Activated T-helper 9 cell treated with anti-CD3 and anti-CD28 coated beads, Interleukin-2, amount 50 U/mL, for 16 hours (primary cell): ENCODE data around the gene ABCB1.

ENCODE experiments used
- DNase-seq: peaks from one replicate; pipeline ENCODE4 v3.0.0-alpha.2; 2020; ENCODE audit warnings: low read depth

Gene ABCB1

DNA sequence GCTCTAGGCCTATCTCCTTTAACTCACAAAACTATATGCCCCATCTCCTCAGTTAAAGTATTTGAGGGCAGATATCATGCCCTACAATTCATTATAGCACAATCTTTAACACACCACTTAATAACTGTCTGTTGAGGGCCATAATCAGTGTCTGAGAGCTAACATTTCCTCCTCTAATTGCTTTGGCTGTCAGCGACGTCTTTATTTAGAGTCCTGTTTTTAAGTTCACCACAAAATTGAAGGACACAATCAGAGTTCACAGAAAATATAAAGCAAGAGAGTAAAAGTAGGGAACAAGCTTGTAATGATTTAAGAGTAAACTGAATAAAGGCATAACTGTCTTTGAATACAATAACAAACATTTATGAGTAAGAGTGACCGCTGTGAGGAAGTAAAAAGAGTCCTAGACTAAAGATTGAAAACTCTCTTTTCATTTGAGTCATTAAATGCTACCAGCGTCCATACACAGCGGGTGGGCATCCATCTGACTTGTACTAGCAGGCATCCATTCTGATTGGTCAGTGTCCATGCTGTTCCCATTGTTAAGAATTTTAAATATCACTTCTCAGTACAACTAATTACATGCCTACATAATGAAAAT, 86.8 kb downstream of the ABCB1 start:
- DNase-seq, result no peak

DNA sequence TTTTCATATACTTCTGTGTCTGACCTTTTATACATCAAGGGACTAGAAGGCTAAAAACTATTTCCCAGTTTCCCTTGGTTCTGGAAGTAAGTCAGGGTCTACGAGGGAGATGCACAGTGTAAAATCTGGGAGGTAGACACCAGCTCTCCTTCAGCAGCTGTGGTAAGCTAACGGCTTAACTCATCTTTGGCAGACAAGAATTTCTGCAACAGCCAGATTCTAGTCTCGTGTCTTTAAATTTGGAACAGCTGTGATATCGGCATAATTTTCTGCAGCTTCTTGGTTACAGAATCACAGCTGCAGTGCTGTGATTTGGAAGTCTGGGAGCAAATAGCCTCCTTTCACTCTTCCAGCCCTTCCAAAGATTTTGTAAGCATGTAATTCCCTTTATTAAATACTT, 87.8 kb downstream of the ABCB1 start:
- DNase-seq, result no peak

DNA sequence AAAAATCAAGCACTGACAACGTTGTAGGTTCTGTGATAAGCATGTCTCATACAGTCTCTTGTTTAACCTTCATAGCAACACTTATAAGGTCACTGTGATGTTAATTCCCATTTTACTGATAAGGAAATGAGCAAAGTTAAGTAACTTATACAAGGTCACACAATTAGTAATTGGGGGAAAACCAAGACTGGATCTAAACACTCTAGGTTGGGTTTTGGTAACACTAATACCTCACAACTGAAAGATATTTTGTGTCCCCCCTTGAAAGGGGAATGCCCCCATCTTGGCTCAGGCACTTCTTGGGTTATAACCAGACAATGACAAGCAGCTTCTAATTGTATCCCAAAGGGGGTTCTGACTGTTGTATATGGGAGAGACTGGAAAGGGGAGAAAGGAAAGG, 89.2 kb downstream of the ABCB1 start:
- DNase-seq, result no peak

DNA sequence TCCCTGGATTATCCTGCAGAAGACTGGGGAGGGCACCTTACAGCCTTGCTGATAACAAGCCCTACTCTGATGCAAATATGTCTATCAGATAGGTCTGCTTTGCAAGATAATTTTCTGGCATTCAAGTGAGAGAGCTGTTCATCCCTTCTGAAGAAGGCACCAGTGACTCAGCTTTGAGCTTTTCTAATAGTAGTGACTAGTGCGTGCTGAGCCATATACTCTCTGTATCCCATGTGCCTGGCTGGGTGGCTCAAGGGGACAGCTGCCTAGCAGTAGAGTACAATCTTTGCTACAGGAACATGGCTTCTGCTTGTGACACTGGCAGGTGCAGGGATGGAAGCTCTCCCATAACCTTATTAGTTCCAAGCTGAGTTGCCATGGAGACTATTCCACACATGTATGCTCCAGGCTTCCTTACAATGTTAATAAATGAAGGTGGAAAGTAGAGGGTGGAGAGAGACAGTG, 90.2 kb downstream of the ABCB1 start:
- no peak for DNase-seq

DNA sequence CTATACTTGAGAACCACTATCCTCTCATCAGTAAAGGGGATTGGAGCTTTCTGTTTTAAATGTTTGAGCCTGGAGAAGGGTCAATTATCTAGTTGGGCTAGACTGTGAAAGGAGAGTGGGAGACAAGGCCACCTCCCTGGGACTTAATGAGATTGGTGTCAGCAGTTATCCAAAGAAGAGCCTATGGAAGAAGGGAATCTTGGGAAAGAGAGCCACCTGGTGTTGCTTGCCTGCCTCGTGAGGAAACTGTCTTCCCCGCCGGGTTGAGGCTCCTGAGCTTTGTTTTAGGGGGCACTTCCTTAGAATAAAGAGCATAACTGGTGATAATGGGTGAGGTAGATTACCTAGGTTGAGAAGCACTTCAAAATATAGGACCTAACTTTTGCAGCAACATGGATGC, 93.2 kb downstream of the ABCB1 start:
- DNase-seq, result no peak

DNA sequence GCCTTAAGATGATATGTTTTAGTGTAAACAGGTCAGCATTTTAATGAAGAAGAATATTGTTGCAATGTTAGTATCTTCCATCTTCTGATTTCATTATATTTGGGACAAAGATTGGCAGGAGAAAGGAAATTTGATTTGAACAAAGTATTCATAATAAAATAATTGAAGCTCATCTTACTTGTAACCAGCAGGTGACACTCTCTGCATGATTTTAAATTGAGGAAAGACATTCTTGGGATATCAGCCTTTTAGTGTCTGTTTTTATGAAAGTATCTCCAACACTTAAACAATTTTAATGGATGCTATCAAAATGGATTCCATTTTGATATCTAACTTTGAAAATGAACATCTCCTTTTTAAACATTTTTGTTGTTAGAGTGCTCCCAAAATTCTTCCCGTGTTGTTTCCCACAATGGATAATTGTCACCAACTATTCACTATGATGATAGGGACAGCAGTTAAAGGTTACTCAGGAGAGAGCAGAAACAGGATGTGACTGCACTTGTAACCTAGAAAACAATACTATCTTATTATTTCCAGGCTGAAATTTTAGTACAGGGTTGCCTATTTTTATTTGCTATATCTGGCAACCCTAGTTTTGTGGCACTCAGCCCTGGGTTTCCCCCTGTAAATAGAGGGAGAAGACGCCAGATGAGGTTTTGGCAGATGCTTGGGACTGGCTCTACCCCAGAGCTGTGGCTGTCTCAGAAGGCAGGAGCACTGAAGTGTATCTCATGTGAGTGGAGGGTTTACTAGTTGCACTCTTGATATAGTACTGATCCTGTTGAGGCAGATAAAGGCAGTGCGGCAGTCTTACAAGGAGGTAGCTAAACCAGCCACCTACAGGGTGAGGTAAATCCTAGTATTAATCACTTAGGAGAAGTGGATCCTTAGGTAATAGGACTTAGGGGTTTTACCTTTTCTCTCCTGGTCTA, 94.2 kb downstream of the ABCB1 start:
- DNase-seq, result no peak

DNA sequence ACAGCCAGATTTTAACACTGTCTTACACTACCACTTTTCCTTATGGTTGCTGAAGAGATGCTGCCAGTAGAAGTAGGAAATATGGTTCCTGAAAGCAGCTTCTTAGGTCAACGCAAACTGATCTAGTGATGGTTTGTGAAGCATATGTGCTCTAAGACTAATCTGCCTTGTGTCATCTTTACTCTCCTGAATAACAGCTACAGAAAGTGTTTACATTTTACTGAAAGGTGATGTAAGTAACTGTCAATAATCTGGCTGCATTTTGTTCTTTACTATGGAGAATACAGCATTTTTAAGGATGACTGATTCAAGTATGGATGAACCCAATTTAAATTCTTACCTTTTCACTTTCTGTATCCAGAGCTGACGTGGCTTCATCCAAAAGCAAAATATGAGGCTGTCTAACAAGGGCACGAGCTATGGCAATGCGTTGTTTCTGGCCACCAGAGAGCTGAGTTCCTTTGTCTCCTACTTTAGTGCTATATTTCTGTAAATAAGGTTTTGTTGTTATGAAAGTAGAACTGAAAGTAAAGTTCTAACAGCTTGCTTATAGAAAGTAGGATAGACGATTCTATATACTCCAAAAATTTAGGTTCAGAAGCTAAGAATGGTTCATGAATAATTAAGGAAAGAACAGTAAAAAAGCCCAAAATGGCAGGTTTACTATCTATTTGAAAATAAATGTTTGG, 95.0 kb downstream of the ABCB1 start:
- no peak for DNase-seq

DNA sequence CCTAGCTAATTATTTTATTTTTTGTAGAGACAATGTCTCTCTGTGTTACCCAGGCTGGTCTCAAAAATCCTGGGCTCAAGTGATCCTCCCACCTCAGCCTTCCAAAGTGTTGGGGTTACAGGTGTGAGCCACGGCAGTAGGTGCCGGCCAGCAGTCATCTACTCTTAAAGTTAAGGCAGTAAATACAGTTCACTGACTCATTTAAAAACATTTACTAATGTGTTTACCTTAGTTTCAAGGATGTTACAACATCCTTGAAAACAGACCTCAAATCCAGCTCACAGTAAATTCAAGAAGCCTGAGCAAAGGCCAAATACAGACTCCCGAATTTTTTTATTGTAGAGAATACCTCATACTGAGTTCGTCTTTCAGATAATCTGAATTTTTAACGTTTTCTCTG, 95.6 kb downstream of the ABCB1 start:
- no peak for DNase-seq

DNA sequence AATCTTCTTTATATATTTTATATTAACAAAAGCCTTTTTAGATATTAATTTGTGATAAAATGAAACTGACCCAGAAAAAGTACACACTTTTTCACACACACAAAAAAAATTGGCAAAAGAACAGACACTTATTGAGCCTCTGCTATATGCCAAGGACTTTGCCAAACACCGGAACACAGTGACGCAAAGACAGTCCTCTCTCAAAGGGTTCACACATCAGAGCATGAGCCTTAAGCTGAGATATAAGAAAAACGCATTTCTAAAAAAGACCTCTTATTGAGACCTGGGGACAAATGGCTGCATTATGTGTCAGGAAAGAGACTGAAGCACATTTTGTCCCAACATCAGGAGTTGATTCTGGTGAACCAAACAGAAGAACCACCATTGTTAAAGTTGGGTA, 101.2 kb downstream of the ABCB1 start:
- DNase-seq, result no peak

DNA sequence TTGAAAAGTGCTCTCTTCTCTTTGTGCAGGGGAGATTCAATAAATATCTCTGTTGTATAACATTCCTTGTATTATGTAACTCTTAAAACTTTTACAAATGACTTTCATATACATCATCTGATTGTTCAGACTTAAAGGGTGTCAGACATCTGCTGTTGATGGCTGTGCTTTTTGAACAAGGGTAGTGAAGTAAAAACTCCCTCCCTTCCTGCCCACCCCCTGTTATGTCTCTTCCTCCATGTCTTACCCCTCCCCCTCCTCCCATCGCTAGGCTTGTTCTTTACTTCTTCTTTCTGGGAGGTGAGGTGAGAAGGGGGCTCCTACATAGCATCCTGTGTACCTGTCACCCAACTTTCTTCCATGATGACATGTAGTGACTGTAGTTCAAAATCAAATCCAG, 101.8 kb downstream of the ABCB1 start:
- no peak for DNase-seq

DNA sequence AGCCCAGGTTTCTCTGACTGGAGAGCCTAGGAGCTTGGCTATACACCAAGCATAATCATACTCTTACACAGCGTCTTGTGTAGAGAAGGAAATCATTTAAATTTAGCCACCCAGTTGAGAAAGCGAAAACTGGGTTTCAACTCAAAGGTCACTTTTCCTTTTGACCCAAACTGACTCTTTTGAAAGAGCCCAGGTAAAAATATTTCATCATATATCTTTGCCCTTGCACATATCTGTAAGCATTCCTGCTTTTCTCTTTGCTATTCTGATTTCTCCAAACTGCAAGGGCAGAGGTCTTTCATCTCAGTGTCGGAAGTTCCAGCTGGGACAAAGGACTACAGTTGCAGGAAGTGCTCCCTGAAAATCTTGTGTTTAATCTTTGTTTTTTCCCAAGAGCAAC, 103.2 kb downstream of the ABCB1 start:
- DNase-seq, result no peak

DNA sequence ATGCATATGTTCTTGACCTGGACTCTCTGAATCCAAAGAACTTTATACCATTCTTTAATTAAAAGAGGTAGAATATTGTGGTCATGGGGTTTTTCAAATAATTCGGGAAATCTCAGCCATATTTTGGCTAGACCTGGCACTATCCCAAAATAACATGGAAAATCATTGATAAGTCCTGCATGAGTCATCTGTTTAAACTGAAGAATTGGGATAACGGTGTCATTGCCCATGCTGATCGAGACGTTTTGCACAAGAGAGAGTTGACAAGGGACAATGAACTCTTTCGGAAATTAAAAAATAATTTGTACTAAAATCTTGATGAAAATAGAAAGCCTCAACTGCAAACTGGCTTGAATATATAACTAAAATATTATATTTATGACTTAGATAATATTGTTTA, 105.3 kb downstream of the ABCB1 start:
- DNase-seq, result no peak

DNA sequence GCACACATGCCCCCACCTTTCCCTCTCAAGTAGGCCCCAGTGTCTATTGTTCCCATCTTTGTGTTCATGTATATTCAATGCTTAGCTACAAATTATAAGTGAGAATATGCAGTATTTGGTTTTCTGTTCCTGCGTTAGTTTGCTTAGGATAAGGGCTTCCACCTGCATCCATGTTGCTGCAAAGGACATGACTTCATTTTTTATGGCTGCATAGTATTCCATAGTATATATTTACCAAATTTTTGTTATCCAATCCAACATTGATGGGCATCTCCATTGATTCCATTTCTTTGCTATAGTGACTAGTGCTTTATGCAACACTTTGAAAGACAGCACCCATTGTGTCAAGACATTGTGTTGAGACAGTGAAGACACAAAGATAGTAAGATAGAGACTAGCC, 106.2 kb downstream of the ABCB1 start:
- DNase-seq, result no peak

DNA sequence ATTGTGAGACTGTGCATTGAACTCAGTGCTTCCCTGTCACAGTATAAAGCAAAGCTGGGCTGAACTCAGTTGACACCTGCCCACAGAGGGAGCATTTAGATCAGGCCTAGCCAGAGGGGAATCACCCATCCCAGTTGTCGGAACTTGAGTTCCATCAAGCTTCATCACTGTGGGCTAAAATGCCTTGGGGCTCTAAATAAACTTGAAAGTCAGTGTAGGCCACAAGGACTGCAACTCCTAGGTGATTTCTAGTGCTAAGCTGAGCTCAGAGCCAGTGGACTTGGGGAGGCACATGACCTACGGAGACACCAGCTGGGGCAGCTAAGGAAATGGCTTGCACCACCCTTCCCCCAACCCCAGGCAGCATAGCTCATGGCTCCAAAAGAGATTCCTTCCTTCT, 117.6 kb downstream of the ABCB1 start:
- DNase-seq, result no peak

DNA sequence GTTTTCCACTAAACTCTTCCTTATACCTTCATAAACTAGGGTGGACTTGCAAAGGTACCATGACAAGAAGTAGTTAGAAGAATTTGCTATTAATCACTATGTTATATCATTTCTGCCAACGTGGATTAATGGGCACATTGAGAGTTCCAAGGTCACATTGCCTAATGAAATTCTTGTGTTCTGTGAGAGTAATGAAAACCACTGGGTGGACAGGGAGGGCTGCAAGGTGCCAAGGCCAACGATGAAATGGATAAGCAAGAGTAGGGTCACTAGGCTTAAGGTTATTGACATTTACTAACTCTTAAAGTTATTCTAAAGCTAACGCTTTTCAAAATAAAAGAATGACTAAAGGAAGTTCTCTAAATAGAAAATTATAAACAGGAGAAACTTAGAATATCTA, 118.6 kb downstream of the ABCB1 start:
- DNase-seq, result no peak

DNA sequence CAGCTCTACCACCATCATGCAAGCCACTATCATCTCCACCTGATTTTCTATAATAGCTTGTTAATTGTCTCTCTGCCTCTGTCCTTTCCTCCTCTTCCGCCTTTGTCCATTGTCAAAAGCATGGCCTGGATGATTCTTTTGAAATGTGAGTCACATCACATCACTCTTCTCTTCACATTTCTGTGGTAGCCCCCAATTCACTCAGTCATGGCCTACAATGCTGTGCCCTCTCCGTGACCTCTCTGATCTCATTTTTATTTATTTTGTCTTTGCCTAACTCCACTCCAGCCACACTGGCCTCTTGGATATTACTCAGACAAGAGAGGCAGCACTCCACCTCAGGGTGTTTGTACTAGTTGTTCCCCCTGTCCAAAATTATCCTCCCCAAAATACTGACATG, 120.3 kb downstream of the ABCB1 start:
- DNase-seq, result no peak

DNA sequence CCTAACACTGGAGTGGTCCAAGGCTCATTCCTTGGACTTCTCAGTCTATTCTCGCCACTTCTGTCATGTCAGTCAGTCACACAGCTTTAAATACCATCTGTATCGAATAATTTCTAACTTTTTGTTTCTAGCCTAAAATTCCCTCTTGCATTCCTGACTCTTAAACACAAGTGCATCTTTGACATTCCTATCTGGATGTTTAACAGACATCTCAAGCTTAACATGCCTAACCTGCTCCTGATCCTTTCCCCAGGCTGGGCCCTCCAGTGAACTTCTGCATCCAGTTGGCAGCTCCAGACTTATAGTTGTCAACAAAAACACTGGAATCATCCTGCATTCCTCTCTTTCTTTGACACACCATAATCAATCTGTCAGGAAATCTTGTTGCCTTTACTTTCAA, 120.7 kb downstream of the ABCB1 start:
- no peak for DNase-seq

DNA sequence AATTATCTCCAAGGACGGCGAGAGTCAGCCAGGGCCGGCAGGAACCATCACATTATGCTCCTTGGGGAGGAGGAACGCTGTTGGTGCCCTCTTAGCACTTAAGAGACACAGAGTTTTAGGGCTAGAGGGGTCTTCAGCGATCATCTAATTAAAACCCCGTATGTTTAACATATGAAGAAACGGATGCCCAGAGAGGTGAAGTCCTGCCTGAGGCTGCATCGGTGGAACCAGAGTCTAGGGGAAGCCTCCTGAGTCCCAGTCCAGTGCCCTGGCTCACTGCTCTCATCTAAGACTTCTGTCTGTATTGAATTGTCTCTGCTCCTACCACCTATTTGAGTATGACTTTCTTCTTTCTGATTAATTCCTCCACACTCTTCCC, 124.5 kb downstream of the ABCB1 start:
- no peak for DNase-seq

DNA sequence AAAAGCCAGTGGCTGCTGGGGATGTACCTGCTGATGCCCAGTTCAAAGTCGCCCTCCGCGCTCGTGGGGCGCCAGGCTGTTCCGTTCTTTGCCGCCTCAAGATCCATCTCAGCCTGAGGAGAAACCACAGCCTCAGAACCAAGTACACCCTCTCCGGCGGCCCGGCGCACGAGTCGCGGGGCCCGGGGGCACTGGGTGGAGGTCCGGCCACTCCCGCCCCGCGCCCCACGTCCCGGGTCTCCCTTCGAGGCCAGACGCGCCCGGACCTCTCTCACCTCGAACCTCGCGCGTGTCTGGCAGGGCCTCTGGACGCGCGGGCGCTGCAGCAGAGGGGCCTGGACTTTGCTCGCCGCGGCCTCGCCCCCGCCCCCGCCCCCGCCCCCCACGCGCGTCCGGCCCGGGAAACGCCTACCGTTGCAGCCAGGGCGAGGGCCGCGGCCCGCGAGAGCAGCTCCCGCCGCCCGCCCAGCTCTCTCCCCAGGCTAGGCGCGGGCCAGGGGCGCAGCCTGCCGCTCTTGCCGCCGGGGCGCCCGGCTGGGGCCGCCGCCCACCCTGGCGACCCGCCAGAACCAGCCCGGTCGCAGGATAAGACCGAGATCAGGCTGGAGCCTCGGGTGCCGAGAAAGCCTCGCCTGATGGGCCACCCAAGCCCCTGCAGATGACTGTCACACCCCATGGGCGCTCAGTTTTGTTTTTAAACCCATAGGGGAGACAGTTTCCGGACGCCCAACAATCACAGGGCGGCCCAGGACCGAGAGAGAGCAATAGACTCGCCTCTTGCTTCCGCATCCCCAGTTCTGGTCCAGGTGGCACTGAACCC, 125.1 kb downstream of the ABCB1 start, which contains the start of gene ABCB4:
Gene ABCB4, minus strand, starts transcription at position 322 of the 820 bp plus-strand sequence. Its CDS starts 215 bp downstream, at position 107.
- no peak for DNase-seq

DNA sequence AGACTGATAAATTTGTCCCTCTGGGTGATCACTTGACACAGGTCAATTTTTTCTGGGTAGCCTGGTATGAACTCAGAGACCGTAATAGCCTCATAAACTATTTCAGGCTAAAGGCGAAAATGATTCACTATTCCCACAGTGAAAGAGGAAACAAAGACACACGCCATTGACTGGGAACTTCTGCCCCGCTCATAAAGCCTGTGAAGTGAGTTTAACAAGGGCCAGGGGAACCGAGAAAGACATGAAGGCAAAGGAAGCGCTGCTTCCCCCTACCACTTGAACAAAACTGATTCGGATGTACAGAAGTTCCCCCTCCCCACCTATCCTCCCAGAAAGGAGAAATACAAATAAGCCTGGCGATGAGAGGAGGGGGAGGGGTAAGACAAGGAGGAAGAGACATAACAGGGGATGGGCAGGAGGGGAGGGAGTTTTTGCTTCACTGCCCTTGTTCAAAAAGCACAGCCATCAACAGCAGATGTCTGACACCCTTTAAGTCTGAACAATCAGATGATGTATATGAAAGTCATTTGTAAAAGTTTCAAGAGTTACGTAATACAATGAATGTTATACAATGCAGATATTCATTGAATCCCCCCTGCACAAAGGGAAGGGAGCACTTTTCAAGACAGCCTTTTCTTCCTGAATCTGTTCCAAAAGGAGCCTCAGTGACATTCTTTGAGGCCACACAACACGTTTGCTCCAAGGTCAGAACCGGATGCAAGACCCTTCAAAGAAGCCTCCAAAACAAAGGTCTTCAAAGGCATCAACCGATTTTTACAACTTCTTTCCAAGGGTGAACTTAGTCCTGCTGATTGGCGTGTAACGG, 125.9 kb downstream of the ABCB1 start:
- no peak for DNase-seq

DNA sequence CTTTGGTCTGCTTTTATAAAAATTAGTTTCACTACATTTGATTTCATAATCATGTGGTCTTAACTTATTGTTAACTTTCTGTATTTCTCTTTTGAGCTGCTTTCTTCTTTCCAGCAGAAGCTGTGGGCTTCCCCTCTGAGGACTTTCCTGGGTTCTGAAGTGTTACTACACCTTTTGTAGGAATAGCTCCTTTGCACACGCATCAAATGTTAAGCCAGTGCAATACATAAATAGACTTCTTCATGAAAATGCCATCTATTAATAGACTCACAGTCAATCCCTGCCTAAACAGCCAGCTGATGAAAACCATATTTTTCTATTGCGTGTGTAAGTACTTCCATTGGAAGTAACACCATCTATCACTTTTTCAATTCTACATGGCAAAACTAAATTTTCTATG, 126.7 kb downstream of the ABCB1 start:
- DNase-seq, result no peak
